MM.1S (cell line): ENCODE data around the gene ETV2.
"Not testable (repeated sequence)": the region's sequence is repeated elsewhere in the genome, so short reads cannot be mapped to it uniquely, and the experiment has no call there.

ENCODE experiments used
- DNase-seq: peaks from one replicate; pipeline ENCODE4 v3.0.0-alpha.2; 2015
- H2AFZ ChIP-seq: fragments of 300-600 bp; sonication (generic); 2 replicates; pipeline ENCODE4 v1.6.0; 2016; ENCODE audit warnings: antibody characterized with exemption, low read length
- H3F3A ChIP-seq: fragments of 300-600 bp; sonication (generic); 2 replicates; pipeline ENCODE4 v1.6.1; 2016; ENCODE audit warnings: mild to moderate bottlenecking, antibody characterized with exemption, low read length, moderate library complexity, mixed read lengths; ENCODE audit not compliant: insufficient read depth
- H3K27ac ChIP-seq: fragments of 300-600 bp; sonication (generic); 2 replicates; pipeline ENCODE4 v1.5.1; 2016; ENCODE audit warnings: mild to moderate bottlenecking, low read length
- H3K27me3 ChIP-seq: fragments of 300-600 bp; sonication (generic); replicated peaks from 2 replicates; pipeline ENCODE4 v1.6.0; 2016; ENCODE audit warnings: low read length; ENCODE audit not compliant: insufficient read depth
- H3K36me3 ChIP-seq: fragments of 300-600 bp; sonication (generic); replicated peaks from 2 replicates; pipeline ENCODE4 v1.6.1; 2016; ENCODE audit warnings: mild to moderate bottlenecking, low read length, mixed read lengths; ENCODE audit not compliant: insufficient read depth
- H3K4me1 ChIP-seq: fragments of 300-600 bp; sonication (generic); 2 replicates; pipeline ENCODE4 v1.6.1; 2016; ENCODE audit warnings: low read length, mixed read lengths
- H3K4me2 ChIP-seq: fragments of 300-600 bp; sonication (generic); 2 replicates; pipeline ENCODE4 v1.6.0; 2016; ENCODE audit warnings: low read depth, low read length
- H3K4me3 ChIP-seq: fragments of 300-600 bp; sonication (generic); 2 replicates; pipeline ENCODE4 v1.5.1; 2016; ENCODE audit warnings: low read length, mixed read lengths
- H3K79me2 ChIP-seq: fragments of 300-600 bp; sonication (generic); 2 replicates; pipeline ENCODE4 v1.6.1; 2016; ENCODE audit warnings: mixed run types, low read length, mixed read lengths
- H3K9ac ChIP-seq: fragments of 300-600 bp; sonication (generic); 2 replicates; pipeline ENCODE4 v1.6.1; 2016; ENCODE audit warnings: low read length, mixed read lengths
- H3K9me2 ChIP-seq: fragments of 300-600 bp; sonication (generic); replicated peaks from 2 replicates; pipeline ENCODE4 v1.6.1; 2016; ENCODE audit warnings: mild to moderate bottlenecking, low read length, mixed read lengths; ENCODE audit not compliant: insufficient read depth
- H3K9me3 ChIP-seq: fragments of 300-600 bp; sonication (generic); replicated peaks from 2 replicates; pipeline ENCODE4 v1.6.1; 2016; ENCODE audit warnings: mild to moderate bottlenecking, low read length, mixed read lengths; ENCODE audit not compliant: insufficient read depth
- H4K20me1 ChIP-seq: fragments of 300-600 bp; sonication (generic); 2 replicates; pipeline ENCODE4 v1.6.1; 2016; ENCODE audit warnings: mild to moderate bottlenecking, low read length, moderate library complexity, mixed read lengths; ENCODE audit not compliant: insufficient read depth
- CTCF ChIP-seq: fragments of 300-600 bp; sonication (generic); IDR thresholded peaks from 2 replicates; pipeline ENCODE4 v1.5.1; 2016; ENCODE audit warnings: antibody characterized with exemption, low read length, mixed read lengths
- EZH2 ChIP-seq: fragments of 300-600 bp; sonication (generic); optimal IDR thresholded peaks from 2 replicates; pipeline ENCODE3; 2017; ENCODE audit warnings: low read depth, mild to moderate bottlenecking, antibody characterized with exemption, low read length, mixed read lengths
- EZH2phosphoT487 ChIP-seq: fragments of 300-600 bp; sonication (generic); IDR thresholded peaks from 2 replicates; pipeline ENCODE4 v1.6.1; 2018; ENCODE audit warnings: antibody characterized with exemption, low read length

Gene ETV2

GRCh38 chr19:35673121-35673804 lies 31.7 kb downstream of the ETV2 start:
- TF ChIP-seq CTCF (no peak), EZH2phosphoT487 (no peak), EZH2 (no peak)
- peak; percentile 53 for DNase-seq
- Histone ChIP-seq H3K4me2 (peak overlapping the region; percentile 68; the same call in 1 of the 2 replicates), H3K4me1 (no peaks in the 10 kb centered on the region), H3K27me3 (peaks cover 78% of the 10 kb centered on the region), H3K27ac (no peak overlapping the region), H3K9me2 (no peaks in the 10 kb centered on the region), H3F3A (no peaks in the 10 kb centered on the region), H3K9ac (no peak overlapping the region), H3K4me3 (peak overlapping the region; percentile 48), H3K9me3 (no peaks in the 10 kb centered on the region), H4K20me1 (no peaks in the 10 kb centered on the region), H2AFZ (peak overlapping the region; percentile 57), H3K36me3 (no peaks in the 10 kb centered on the region), H3K79me2 (no peaks in the 10 kb centered on the region)

GRCh38 chr19:35675589-35676140 lies 34.1 kb downstream of the ETV2 start:
- Histone ChIP-seq H3K4me1 (no peaks in the 10 kb centered on the region), H3K27ac (no peak overlapping the region), H3K9me3 (no peaks in the 10 kb centered on the region), H3F3A (no peaks in the 10 kb centered on the region), H3K9me2 (no peaks in the 10 kb centered on the region), H3K9ac (no peak overlapping the region), H3K4me2 (no peak overlapping the region), H2AFZ (no peak overlapping the region), H4K20me1 (no peaks in the 10 kb centered on the region), H3K36me3 (no peaks in the 10 kb centered on the region), H3K27me3 (peaks cover 76% of the 10 kb centered on the region), H3K79me2 (no peaks in the 10 kb centered on the region), H3K4me3 (no peak overlapping the region)
- no peak for DNase-seq
- TF ChIP-seq EZH2, result no peak
- TF ChIP-seq EZH2phosphoT487, result no peak
- no peak for TF ChIP-seq CTCF

GRCh38 chr19:35689836-35690235 lies 48.3 kb downstream of the ETV2 start:
- no peaks in the 10 kb centered on the region for H3K36me3 ChIP-seq
- H3K27ac ChIP-seq, result no peak overlapping the region
- no peak overlapping the region for H2AFZ ChIP-seq
- DNase-seq, result no peak
- H3K9ac ChIP-seq, result no peak overlapping the region
- H3K4me3 ChIP-seq, result no peak overlapping the region
- no peak for TF ChIP-seq EZH2
- no peak for TF ChIP-seq CTCF
- no peak for TF ChIP-seq EZH2phosphoT487
- H3K27me3 ChIP-seq, result peaks cover 19% of the 10 kb centered on the region
- no peaks in the 10 kb centered on the region for H3K79me2 ChIP-seq
- no peaks in the 10 kb centered on the region for H3K9me2 ChIP-seq
- no peaks in the 10 kb centered on the region for H3K4me1 ChIP-seq
- no peaks in the 10 kb centered on the region for H3F3A ChIP-seq
- no peaks in the 10 kb centered on the region for H3K9me3 ChIP-seq
- no peaks in the 10 kb centered on the region for H4K20me1 ChIP-seq
- no peak overlapping the region for H3K4me2 ChIP-seq

GRCh38 chr19:35691106-35691505 lies 49.6 kb downstream of the ETV2 start:
- peaks cover 19% of the 10 kb centered on the region for H3K27me3 ChIP-seq
- not testable (repeated sequence) for H3K4me2 ChIP-seq, H3K4me3 ChIP-seq, H3K9me3 ChIP-seq, H4K20me1 ChIP-seq, H3F3A ChIP-seq, H3K27ac ChIP-seq, H3K9me2 ChIP-seq, H3K9ac ChIP-seq, H3K4me1 ChIP-seq, DNase-seq, H3K36me3 ChIP-seq, H2AFZ ChIP-seq, H3K79me2 ChIP-seq
